Sigmoid colon (tissue), 7 donors: Measurements from ENCODE around the gene CEP43. TPM values are rescaled to one million over a fixed set of nuclear protein-coding genes. Genes with fewer than 3 reads are reported as not detected.

Source experiments
- DNase-seq: peaks from one replicate; pipeline ENCODE4 v3.0.0-alpha.2; 2019
- H3K27ac ChIP-seq, 4 donors: fragments of 200-600 bp; sonication (generic); one replicate each; pipeline ENCODE4 v1.5.1; 2016 to 2019; ENCODE audit warnings: mild to moderate bottlenecking in 1 of 4
- H3K27me3 ChIP-seq, 3 donors: fragments of 200-600 bp; sonication (generic); one replicate each; pipeline ENCODE4 v1.5.1; 2019; ENCODE audit warnings: mild to moderate bottlenecking in 1 of 3
- H3K36me3 ChIP-seq, 4 donors: fragments of 200-600 bp; sonication (generic); one replicate each; pipeline ENCODE4 v1.5.1; 2016 to 2019
- H3K4me1 ChIP-seq, 4 donors: fragments of 200-600 bp; sonication (generic); one replicate each; pipeline ENCODE4 v1.5.1; 2017 to 2019
- H3K4me3 ChIP-seq, 4 donors: fragments of 200-600 bp; sonication (generic); one replicate each; pipeline ENCODE4 v1.5.1; 2017 to 2019; ENCODE audit warnings: mild to moderate bottlenecking in 2 of 4, moderate library complexity in 1 of 4
- H3K9me3 ChIP-seq, 4 donors: fragments of 200-600 bp in 3 of 4; sonication (generic) in 3 of 4; one replicate each; pipeline versions ENCODE4 v1.5.1 to v1.6.1; 2013 to 2019
- EP300 ChIP-seq, 4 donors: sonication (generic); formaldehyde crosslinking; IDR thresholded peaks; one replicate each; pipeline ENCODE4 v1.6.1; 2017; ENCODE audit warnings: antibody characterized with exemption in 4 of 4
- POLR2A ChIP-seq, 2 donors: fragments of 450-650 bp; IDR thresholded peaks; one replicate each; pipeline ENCODE4 v1.6.1; 2016; ENCODE audit warnings: antibody characterized with exemption in 2 of 2, mild to moderate bottlenecking in 2 of 2, moderate library complexity in 2 of 2
- POLR2AphosphoS5 ChIP-seq, 4 donors: sonication (generic); formaldehyde crosslinking; IDR thresholded peaks; one replicate each; pipeline ENCODE4 v1.6.1; 2017; ENCODE audit warnings: antibody characterized with exemption in 4 of 4
- WGBS, 2 donors: extraction: QIAGEN DNeasy Blood & Tissue Kit; methylation state at CpG; one replicate each; pipeline ENCODE4 v1.1.7; 2013; 5-methylcytosine and 5-hydroxymethylcytosine counted together
- intact Hi-C: fragments of 100-400 bp; cut with DNase I; formaldehyde crosslinking; loops from one replicate; pipeline ENCODE4 v1.15.1; 2023
- polyA plus RNA-seq, 3 donors: library from polyadenylated mRNA; stranded (reverse); fragments of 200-250 nt; gene quantifications; one replicate each; pipeline ENCODE4 v1.2.3, GENCODE V29; 2013
- total RNA-seq, 4 donors: library from RNA; depleted of rRNA; stranded (reverse); fragments of >200 nt; gene quantifications; one replicate each; pipeline ENCODE4 v1.1.0, GENCODE V29; 2016
- TF ChIP-seq, protein P1 (sequence below), 4 experiments: fragments of 450-650 bp in 3 of 4; fragments of 200-600 bp in 1 of 4; IDR thresholded peaks; one replicate each; pipeline ENCODE4 v1.5.1; 2016 to 2019; ENCODE audit warnings: antibody characterized with exemption in 4 of 4, mild to moderate bottlenecking in 3 of 4, moderate library complexity in 2 of 4
- donor health status: healthy with polysubstance abuse.
- donor health status: Bipolar disorder and iron deficiency.
- donor health status: healthy.

Gene CEP43
- total and polyA plus RNA-seq, 7 donors, result 6.6 to 19.7 (median 14.3) TPM

DNA sequence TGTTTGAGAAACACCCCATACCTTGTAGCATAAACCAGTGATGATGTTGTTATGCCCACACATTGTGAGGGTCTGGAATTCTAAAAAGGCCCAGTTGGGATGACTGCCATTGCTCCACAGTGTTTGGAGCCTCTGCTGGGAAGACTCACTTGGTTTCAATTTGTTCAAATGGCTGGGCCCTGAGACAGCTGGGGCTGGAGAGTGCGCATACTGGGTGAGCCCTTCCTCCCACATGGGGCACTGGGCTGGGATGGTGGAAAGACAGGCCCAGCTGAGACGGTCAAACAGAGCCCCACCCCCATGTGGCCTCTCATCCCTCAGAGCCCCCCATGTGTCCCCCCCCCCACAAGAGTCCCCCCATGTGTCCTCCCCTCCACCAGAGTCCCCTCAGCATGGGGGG, 22.6 kb upstream of the CEP43 start:
- no peaks in the 10 kb centered on the region for H3K27me3 ChIP-seq
- H3K36me3 ChIP-seq, result no peaks in the 10 kb centered on the region
- H3K27ac ChIP-seq, result no peak overlapping the region
- peaks cover 0 to 16% (median 7%) of the 10 kb centered on the region in 4 donors for H3K4me1 ChIP-seq
- 97 to 99% methylated on average over 2 of the region's 2 CpGs for WGBS, 2 donors
- no peak overlapping the region for H3K4me3 ChIP-seq
- no peaks in the 10 kb centered on the region for H3K9me3 ChIP-seq
- DNase-seq, result no peak
- intact Hi-C loops, result no loop called here
- TF ChIP-seq, protein P1, sequence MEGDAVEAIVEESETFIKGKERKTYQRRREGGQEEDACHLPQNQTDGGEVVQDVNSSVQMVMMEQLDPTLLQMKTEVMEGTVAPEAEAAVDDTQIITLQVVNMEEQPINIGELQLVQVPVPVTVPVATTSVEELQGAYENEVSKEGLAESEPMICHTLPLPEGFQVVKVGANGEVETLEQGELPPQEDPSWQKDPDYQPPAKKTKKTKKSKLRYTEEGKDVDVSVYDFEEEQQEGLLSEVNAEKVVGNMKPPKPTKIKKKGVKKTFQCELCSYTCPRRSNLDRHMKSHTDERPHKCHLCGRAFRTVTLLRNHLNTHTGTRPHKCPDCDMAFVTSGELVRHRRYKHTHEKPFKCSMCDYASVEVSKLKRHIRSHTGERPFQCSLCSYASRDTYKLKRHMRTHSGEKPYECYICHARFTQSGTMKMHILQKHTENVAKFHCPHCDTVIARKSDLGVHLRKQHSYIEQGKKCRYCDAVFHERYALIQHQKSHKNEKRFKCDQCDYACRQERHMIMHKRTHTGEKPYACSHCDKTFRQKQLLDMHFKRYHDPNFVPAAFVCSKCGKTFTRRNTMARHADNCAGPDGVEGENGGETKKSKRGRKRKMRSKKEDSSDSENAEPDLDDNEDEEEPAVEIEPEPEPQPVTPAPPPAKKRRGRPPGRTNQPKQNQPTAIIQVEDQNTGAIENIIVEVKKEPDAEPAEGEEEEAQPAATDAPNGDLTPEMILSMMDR (IDR thresholded peaks at IDR 0.05), result no peak
- TF ChIP-seq POLR2A (IDR thresholded peaks at IDR 0.05) (no peak), POLR2AphosphoS5 (IDR thresholded peaks at IDR 0.05) (no peak), EP300 (IDR thresholded peaks at IDR 0.05) (no peak)

DNA sequence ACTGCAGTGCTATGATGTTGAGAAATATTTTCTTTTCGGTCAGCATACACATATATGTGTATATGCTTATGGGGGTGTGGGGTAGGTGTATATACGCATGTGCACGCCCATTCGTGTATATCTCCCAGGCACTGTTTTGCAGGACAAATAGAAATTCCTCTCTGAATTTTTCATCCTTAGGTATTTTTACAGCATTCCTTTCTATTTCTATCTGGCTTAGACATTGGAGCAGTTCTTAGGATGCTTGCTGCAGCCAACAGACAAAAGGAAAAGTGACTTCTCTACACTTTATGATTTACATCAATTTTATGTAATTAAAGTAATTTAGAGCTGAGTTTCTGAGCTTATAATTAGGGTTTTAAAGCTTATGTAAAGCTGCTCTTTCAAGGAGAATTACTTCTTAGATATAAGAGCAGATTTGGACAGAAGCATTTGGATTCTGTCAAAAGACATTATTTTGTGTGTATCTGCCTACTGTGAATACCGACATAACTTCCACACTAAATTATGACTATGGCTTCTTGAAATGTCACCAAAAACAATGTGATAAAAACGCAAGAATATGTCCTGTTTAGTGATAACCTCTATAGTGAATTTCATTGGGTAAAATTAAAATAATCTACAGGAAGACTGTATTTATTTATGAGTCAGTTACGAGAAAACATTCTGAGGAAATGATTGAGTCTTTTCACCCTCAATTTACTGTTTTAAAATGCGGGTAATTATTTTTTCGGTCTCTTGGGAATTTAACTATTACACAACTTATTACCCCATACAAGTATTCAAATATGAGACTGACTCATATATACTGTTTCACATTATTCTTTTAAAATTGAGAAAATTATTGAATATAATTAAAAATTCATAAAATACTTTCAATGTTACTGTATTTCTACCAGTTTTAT, 21.3 kb upstream of the CEP43 start:
- H3K4me3 ChIP-seq, result no peak overlapping the region
- H3K27ac ChIP-seq, result no peak overlapping the region
- H3K27me3 ChIP-seq, result no peaks in the 10 kb centered on the region
- TF ChIP-seq, protein P1 (IDR thresholded peaks at IDR 0.05), result no peak
- TF ChIP-seq POLR2AphosphoS5 (IDR thresholded peaks at IDR 0.05) (no peak), POLR2A (IDR thresholded peaks at IDR 0.05) (no peak), EP300 (IDR thresholded peaks at IDR 0.05) (no peak)
- no peak for DNase-seq
- intact Hi-C loops, result no loop called here
- H3K9me3 ChIP-seq, result no peaks in the 10 kb centered on the region
- H3K36me3 ChIP-seq, result no peaks in the 10 kb centered on the region
- peaks cover 0 to 16% (median 7%) of the 10 kb centered on the region in 4 donors for H3K4me1 ChIP-seq
- WGBS, 2 donors, result 90 to 96% methylated on average over 9 of the region's 9 CpGs

DNA sequence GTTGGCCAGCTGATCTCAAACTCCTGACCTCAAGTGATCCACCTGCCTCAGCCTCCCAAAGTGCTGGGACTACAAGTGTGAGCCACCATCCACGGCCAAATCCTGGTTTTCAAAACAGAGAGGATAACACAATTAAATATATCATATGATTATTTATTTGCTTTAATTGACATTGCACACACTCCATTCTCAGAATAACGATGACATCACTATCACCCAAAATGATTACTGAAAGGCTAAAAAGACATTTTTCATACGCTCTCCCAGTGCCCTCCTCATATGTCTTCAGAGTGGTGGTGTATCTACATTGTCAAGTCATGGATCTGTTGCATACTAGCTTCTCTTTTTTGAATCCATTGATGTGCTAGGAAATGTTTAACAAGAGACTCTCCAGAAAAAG, 18.5 kb upstream of the CEP43 start:
- WGBS, 2 donors, result 96 to 98% methylated on average over 3 of the region's 3 CpGs
- intact Hi-C loops, result no loop called here
- H3K9me3 ChIP-seq, result no peaks in the 10 kb centered on the region

DNA sequence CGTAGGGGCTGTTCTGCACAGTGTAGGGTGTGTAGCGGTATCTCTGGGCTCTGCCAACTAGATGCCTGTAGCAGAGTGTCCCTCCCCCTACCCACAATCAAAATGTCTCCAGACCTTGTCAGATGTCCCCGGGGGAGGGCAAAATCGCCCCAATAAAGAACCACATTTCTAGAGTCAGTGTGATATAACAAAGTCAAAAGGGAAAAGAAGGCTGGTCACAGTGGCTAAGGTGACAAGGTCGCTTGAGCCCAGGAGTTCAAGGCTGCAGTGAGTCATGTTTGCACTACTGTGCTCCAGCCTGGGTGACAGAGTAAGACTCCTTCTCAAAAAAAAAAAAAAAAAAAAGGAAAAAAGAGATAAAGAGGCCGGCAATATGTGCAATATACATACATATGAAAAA, 11.7 kb upstream of the CEP43 start:
- WGBS, 2 donors, result 62 to 64% methylated on average over 6 of the region's 6 CpGs
- Histone ChIP-seq H3K36me3 (no peaks in the 10 kb centered on the region), H3K27ac (no peak overlapping the region), H3K9me3 (no peaks in the 10 kb centered on the region), H3K27me3 (no peaks in the 10 kb centered on the region), H3K4me3 (no peak overlapping the region), H3K4me1 (peaks cover 0 to 17% (median 13%) of the 10 kb centered on the region in 4 donors)
- TF ChIP-seq POLR2AphosphoS5 (IDR thresholded peaks at IDR 0.05) (no peak), EP300 (IDR thresholded peaks at IDR 0.05) (no peak), POLR2A (IDR thresholded peaks at IDR 0.05) (no peak)
- TF ChIP-seq, protein P1 (IDR thresholded peaks at IDR 0.05), result no peak
- intact Hi-C loops, result loop anchor here (5.0 kb wide), 2 partner anchors 125 to 300 kb away; no protein-coding TSS in a partner anchor
- DNase-seq, result no peak

More for the DNA sequence above, 18.5 kb upstream of the CEP43 start:
- TF ChIP-seq, protein P1 (IDR thresholded peaks at IDR 0.05), result no peak
- TF ChIP-seq POLR2A (IDR thresholded peaks at IDR 0.05) (no peak), POLR2AphosphoS5 (IDR thresholded peaks at IDR 0.05) (no peak), EP300 (IDR thresholded peaks at IDR 0.05) (no peak)
- no peak for DNase-seq
- Histone ChIP-seq H3K36me3 (no peaks in the 10 kb centered on the region), H3K27ac (no peak overlapping the region), H3K4me1 (peaks cover 0 to 16% (median 7%) of the 10 kb centered on the region in 4 donors), H3K4me3 (no peak overlapping the region), H3K27me3 (no peaks in the 10 kb centered on the region)
